RPMI7951 (cell line): Measurements from ENCODE around the gene KCNIP4. TPM values are rescaled to one million over a fixed set of nuclear protein-coding genes. Genes with fewer than 3 reads are reported as not detected.

Source experiments
- DNase-seq: peaks from one replicate; pipeline ENCODE4 v3.0.0-alpha.2; 2012; ENCODE audit warnings: low read depth
- total RNA-seq: library from RNA; depleted of rRNA; stranded (reverse); fragments of >200 nt; shearing (Covaris generic); gene quantifications from 2 replicates; pipeline ENCODE4 v1.2.3, GENCODE V29; 2014

The KCNIP4 gene
- total RNA-seq, 1 experiment from 2014 or later, result not detected

DNA sequence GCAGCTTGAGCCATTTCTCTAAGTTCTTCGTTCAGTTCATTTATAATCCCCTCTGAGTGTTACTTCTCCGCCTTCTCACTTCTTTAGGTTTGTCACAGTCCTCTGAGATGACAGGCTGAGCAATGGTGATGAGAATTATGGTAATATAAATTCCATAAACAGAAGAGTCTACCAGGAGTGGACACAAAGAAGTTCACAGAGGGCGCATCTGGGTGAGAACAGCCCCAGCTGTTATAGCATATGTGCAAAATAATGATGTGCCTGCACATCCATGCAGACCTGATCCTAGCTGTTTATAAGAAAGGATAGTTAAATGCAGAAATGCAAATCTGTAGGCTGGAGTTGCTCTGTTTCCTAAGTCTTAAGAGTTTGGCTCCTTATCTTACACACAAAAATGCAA lies 377.5 kb downstream of the KCNIP4 start:
- no peak for DNase-seq

DNA sequence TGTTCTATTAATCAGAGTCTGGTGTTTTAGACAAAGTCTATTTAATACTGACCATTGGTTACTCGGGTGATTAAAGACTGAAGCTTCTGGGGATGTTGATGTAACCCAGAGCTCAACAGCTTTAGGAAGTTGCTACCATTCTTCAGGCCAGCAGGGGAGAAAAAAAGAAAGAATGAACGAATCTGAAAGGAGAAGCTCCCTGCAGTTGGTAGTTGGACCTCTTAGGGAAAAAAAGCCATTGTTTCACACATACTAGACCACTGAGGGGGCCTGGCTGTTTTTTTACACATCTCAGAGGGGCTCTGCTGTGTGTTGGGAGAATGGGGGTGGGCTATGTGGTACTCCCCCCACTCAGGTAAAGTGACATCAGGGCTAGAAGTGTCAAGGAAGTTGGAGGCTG lies 378.9 kb downstream of the KCNIP4 start:
- DNase-seq, result no peak

DNA sequence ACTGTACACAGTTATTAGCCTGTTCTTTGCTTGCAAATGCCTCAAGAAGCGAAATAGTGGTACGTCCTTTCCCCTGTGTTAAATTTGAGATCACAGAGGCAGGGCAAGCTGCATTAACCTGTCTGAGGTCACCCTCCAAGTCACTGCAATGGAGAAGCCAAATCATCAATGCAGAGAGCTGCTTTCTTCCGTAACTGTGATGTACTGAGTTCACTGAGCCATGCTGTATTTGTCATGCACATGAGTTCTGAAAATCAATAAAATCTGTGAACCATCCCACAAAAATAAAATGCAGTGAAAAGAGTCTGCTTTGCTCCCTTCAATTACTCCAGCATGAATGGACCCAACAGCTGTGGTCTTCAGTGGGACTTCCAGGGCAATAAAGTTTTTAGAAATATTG lies 393.5 kb downstream of the KCNIP4 start:
- no peak for DNase-seq

DNA sequence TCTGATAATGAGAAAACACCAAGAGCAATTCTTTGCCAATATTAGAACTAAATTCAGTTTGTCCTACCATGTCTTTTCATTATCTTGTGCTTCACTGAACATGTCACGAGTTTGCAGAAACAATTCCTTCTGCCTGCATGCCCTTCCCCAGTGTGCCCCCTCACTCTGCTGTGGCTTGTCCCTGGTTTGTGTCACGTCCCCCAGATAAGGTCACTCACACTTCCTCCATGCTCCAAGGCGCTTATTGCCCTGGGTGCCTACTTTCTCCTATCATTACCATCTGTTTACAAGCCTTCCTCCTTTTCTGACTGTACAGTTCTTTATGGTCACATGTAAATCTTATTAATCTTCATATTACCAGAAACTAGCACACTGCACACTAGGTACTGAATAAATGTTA lies 394.1 kb downstream of the KCNIP4 start:
- no peak for DNase-seq

DNA sequence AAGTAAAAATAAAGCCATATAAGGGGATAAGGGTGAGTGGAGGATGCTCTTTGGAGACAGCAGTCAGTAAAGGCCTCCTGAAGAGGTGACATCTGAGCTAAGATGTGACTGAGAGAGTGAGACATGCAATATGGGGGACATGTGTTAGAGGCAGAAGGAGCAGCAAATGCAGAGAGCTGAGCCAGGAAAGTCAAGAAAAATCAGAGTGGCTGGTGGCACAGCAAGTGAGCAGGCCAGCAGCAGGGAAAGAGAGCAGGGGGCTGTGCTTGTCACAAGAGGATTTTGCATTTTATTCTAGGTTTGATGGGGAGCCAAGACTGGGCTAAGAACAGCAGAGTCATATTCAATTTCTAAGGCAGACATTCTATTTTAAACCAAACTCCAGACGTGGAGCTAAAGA lies 394.5 kb downstream of the KCNIP4 start:
- no peak for DNase-seq

DNA sequence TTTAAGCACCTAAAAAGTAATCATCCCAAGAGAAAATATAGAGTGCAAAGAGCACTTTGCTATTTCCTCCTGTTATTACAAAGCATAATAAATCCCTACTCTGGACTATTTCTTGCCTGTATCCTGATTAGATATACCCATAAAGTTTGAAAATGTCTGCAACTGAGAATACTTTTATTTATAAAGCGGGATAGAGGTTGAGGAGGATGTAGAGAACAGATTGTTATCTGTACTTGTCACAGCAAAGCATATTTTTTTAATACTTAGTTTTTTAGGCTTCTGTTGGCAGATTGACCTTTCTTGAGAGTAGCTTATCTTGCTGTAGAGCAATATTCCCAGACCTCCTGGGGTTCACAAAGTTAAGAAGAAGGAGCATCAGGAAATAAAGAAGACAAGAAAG lies 396.1 kb downstream of the KCNIP4 start:
- DNase-seq, result no peak

DNA sequence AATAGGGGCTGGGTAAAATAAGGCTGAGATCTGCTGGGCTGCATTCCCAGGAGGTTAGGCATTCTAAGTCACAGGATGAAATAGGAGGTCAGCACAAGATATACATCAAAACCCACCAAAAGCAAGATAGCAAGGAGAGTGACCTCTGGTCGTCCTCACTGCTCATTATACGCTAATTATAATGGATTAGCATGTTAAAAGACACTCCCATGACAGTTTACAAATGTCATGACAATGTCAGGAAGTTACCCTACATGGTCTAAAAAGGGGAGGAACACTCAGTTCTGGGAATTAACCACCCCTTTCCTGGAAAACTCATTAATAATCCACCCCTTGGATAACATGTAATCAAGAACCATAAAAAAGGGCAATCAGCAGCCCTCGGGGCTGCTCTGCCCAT lies 403.6 kb downstream of the KCNIP4 start:
- no peak for DNase-seq

DNA sequence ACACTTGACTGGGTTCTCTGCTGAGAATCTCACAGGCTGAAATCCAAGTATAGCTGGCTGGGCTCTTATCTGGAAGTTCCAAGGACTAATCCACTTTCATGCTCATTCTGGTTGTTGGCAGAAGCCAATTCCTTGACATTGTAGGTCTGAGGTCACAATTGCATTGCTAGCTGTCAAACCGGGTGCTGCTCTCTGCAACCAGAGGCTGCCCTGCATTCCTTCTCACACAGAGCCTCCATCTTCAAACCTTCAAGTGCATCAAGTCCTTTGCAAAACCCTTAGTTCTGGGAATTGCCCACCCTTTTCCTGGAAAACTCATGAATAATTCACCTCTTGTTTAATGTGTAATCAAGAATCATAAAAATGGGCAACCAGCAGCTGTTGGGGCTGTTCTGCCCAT lies 404.2 kb downstream of the KCNIP4 start:
- DNase-seq, result no peak

DNA sequence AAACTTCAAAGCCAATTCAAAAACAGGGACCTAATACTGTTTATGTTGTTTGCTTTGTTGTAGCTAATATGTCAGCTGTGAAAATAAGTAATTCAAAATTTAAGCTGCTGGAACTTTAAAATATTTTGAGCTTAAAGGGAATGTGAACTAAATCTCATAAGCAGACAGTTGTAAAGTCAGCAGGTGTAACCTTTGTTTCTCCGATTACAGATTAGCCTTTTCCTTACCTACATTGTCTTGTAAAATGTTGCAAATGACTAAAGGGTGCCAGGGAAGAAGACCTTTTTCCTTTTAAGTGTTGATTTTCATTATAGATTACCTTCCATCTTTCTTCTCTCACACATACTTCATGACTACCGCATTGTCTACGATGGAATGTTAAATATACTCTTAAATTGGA lies 405.1 kb downstream of the KCNIP4 start:
- DNase-seq, result no peak

DNA sequence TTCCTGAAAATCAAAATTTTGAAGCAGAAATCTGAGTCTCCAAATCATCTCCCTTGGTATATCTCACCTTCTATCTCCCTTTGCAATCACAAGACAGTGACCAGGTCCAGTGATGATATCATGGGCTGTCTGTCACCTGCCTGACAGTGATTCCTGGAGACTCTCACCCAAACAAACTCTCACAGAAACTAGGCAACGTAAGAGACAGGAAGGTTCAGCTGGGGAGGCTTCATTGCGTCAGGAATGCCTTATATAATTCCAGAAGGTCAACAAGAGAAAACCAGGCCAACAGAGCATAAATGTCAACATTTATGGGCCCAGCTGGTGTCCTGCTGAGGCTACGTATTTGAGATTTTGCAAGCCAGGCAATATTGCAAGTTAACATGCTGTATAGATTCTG lies 412.7 kb downstream of the KCNIP4 start:
- DNase-seq, result no peak

DNA sequence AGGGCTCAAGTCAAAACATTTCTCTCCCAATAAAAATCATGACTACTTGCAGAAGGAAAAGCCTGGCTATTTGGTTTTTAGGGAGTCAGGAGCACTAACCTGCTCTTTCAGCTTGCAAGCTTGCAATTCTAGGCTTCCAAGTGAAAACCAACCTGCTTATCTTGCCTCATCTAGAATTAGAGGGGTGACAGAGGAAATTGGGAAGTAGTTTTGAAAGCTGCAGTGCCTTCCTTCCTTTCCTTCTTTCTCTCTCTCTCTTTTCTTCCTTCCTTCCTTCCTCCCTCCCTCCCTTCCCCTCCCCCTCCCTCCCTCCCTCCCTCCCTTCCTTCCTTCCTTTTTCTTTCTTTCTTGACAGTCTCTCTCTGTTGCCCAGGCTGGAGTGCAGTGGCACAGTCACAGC lies 417.5 kb downstream of the KCNIP4 start:
- DNase-seq, result no peak

DNA sequence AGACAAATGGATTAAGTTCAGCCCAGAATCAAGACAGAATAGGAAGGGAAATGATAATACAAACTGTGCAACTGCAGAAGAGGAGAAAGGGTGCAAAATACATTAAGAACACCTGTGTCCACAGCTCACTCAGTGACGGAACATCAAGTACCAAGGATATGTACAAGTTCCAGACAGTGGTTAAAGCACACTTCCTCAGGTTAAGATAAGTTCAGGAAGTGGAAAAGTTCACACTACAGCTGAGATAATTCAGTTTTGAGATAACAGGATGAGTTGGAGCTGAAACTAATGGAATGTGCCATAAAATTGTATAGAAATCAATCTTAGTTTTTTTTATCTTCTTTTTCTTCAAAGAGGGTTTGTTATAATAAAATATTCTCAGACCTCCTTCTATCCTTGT lies 419.4 kb downstream of the KCNIP4 start:
- DNase-seq, result no peak

DNA sequence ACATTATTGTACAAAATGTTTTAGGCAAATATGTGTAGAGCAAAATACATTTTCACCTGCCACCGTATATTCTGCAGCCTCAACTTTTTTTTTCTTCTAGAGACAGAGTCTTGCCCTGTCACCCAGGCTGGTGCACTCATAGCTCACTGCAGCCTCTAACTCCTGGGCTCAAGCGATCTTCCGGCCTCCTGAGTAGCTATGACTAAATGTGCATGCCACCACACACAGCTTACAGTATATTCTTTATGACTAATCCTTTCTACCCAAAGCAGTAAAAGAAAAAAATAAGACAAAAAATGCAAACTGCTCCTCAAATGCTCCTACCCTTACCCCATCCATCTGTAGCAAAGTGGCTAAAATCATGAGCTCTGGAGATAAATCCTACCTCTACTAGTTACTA lies 426.3 kb downstream of the KCNIP4 start:
- DNase-seq, result no peak

DNA sequence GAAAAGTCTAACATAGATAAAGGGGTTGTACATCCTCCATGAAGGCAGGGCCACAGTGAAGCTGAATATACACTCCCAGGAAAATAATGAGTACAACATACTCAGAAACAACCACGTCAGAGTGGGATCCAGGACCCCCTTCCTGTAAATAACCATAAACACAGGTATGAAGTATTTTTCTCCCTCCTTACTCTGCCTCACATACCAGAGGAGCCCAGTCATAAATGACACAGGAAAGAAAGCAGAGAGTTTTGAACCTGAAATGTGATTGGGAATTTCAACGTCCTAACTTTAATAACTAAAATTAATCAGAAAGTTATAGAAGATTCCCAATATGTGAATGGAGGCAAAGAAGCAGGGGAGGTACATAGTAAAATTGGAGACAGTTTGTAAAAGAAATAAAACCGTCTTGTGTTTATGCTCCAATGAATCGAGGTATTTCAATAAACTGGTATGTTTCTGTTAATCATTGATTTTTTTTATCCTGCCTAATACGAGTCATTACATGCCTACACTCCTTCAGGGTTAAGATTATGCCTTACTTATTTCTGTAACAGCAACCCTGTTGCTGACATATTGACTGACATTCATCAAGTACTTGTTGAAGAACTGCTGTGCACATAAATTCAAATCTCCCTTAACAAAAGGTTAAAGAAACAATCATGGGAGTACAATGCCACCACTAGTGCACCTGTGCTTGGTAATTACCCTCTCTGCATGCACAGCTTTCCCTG lies 431.3 kb downstream of the KCNIP4 start:
- no peak for DNase-seq

DNA sequence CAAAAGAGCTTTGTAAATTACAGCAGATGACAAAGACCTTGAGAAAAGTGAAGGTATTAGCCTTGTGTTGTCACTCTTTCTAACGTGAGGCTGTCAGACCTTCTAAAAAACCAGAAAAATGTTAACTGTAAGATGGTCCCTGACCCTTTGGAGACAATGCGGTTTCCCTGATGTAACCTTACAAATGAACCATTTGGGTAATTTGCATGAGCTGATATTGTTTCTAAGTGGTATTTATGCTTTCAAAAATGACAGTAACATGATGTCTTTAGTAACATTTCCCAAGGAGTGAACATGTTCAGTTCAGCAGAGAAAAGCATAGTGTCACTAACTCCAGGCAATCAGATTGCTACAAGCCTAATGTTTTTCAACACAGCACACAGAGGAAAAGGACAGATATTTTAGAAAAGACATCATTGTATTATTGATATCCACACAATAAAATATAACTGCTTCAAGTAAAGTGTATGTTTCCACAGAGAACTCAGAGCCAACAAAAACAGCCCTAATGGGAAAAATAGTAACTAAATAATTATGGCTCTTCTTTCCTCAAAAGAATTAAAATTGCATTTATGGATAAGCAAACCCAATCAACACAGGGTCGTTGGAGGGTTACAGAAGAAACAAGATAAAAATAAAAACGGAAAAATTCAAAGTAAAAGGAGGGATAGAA lies 434.4 kb downstream of the KCNIP4 start:
- DNase-seq, result no peak

DNA sequence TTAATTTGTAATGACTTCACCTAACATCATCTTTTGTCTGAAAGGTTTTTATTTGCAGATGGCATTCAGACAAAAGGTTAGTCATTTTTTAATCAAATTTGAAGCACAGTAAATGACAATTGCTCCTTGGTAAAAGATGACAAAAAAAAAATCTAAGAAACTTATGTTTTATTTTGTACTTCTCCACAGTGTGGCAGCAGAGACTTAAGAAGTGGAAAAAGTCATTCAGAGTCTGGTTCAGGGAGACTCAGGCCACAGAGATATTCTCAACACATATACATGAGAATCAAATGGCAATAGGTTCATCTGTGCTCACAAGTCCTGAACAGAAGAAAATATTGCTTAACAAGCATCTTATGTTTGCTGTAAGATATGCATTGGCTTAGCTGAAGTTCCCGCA lies 436.2 kb downstream of the KCNIP4 start:
- peak; percentile 2 for DNase-seq

DNA sequence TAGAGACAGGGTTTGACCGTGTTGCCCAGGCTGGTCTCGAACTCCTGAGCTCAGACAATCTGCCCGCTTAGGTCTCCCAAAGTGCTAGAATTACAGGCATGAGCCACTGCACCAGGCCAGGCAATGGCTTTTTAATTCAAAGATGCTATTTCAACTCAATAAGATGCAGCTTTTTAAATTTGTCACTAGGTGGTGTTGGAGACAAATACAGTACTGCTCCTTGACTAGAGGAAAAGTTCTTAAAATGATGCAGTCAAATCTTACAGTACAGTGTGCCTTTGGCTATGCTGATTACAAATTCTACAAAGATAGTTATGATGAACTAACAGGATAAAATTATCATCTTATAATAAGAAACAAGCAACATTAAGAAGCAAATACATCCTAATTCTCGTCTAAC lies 441.1 kb downstream of the KCNIP4 start:
- peak; percentile 0 for DNase-seq

DNA sequence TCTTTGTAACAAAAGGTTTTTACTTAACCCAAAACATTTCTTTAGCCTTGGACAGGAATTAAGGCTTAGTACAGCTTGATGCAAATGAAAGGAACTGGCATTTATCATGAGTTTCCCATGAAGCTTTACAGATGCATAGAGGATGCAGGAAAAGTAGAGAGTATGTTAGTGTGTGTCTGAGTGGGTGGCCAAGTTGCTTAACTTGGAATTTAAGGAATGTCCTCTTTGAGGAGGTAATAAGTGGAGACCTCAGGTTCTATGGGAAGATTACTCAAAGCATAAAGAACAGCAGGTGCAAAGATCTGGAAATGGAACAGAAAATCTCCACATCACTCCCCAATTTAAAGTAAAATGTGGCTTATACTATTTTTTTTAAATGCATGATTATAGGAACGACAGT lies 457.9 kb downstream of the KCNIP4 start:
- DNase-seq, result no peak

DNA sequence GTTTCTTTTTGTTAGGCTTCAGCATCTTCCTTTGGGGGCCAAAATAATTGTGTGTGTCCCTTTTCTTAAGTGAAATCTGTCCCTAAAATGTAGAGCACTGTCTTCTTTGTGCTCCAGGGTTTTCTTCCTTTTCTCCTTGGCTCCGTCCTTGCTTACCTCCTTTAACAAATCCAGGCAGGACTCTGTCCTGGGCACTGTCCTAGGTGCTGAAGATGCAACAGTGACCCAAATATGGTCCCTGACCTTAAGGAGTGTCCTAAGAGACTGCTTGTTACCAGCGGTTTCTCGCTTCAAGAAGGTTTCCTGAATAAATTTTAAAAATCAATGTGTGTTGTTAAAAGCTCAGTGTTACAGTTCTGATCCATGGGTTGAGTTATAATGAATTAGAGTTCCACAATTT lies 471.8 kb downstream of the KCNIP4 start:
- no peak for DNase-seq

DNA sequence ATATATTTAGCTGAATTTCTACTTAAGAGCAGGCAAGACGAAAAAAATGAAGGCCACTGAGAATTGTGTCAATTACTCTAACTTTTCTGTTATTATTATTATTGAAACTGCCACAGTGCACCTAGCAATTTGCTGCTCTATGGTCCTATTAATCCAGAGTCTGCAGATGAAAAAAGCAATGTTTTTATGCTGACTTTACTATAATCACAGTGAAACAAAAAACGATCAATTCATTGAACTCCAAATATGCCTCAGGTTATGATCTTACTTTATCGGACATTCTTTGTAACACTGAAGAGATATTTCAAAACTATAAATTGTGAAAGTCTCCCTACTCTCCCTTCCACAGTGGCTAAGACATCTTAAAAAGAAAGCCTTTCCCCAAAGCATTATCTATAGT lies 474.4 kb downstream of the KCNIP4 start:
- DNase-seq, result no peak

DNA sequence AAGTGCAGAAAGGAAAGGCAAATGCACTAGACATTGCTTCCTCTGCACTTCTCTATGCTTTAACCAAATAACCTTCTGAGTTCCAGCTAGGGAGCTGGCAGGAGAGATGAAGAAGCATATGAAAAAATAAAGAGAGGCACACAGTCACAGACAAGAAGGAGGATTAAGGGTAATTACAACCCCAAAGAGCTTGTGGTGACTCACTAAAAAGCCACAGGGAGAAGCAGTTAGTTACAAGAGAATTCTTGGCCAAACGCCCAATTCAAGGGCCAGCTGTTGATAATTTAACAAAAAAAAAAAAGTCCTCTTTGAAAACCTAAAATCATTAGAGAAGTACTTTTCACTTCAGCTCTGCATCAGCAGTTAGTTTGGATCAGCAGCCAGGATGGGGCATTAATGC lies 478.0 kb downstream of the KCNIP4 start:
- peak; percentile 77 for DNase-seq

DNA sequence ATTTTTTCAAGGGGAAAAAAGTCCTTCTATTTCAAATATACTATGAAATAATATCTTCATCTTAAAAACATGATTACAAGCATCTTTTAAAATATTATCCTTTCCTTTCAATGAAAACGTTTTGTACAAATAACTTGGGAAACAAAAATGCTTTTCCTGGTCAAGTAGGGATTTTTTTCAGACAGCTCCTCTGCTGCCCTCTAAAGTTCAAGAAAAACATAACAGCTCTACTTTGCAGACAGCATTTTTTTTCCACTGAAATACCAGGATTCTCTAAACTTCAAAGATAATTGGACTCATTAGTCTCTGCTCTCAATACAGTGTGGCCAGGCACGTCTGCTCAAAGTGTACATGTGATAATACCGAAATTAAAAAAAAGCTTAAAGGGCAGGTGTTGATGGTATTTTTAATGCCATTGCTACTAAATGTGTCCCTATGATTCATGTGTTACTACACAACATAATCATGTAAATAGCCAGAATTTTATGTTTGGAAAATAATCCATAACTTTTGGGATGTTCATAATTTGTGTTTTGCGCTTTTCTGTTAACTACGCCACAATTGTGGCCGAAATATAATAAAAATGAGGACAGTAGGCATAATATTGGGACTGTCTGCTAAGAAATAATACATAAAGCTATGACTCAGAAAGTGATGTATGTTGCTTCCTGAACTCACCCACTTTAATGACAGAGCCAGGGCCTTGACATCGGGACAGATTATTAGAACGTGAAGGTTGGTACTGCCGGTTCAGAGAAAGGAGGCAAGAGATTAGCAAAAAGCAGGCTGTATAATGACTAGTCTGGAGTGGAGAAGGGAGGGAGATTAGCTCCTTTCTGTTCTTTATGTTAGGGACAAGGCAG lies 478.9 kb downstream of the KCNIP4 start:
- DNase-seq, result peak; percentile 12

DNA sequence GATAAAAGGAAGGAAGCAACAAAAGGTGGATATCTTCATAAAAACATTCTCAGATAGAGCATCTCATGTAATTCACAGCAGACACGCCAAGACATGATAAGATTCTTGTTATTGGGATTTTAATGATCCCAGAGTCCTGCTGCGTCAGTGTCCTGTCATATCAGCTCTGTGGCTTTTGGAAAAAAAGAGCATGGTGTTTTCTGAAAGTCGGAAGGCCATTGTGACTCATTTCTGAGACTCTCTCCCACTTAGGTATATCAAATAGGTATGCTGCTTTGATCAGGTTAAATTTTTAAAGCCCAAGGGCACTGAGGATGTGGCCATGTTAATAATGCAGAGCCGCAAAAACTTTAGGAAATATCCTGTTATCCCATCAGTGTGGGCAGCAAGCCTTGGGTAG lies 481.0 kb downstream of the KCNIP4 start:
- DNase-seq, result no peak
